Large intestine (tissue), 12 donors: ENCODE data around the gene PDE5A. TPM values are rescaled to one million over a fixed set of nuclear protein-coding genes. Genes with fewer than 3 reads are reported as not detected.
A peak's percentile ranks its signal among the peaks of the same experiment; 100 is the strongest.

Experiments
- DNase-seq, 2 donors: peaks; one replicate each; pipeline versions ENCODE4 v3.0.0 to v3.0.0-alpha.2; 2013
- H3K27ac ChIP-seq: one replicate; pipeline ENCODE4 v1.5.1; 2013; ENCODE audit warnings: low read length
- H3K27me3 ChIP-seq: 2 replicates; pipeline ENCODE4 v1.6.1; 2013; ENCODE audit warnings: low read length; ENCODE audit not compliant: control insufficient read depth, insufficient read depth
- H3K36me3 ChIP-seq: 2 replicates; pipeline ENCODE4 v1.6.1; 2013; ENCODE audit warnings: low read length; ENCODE audit not compliant: control insufficient read depth, insufficient read depth
- H3K4me1 ChIP-seq: one replicate; pipeline ENCODE4 v1.6.1; 2013; ENCODE audit warnings: low read length; ENCODE audit not compliant: control insufficient read depth, insufficient read depth
- H3K4me3 ChIP-seq: one replicate; pipeline ENCODE4 v1.5.1; 2013; ENCODE audit warnings: low read length
- H3K9me3 ChIP-seq: one replicate; pipeline ENCODE4 v1.6.1; 2013; ENCODE audit warnings: mild to moderate bottlenecking, low read depth, low read length, moderate library complexity; ENCODE audit not compliant: control insufficient read depth
- WGBS: methylation state at CpG from one replicate; pipeline ENCODE4 v1.1.5; 2013; ENCODE audit warnings: low lambda C conversion rate; ENCODE audit not compliant: insufficient coverage; 5-methylcytosine and 5-hydroxymethylcytosine counted together
- long read RNA-seq, 11 donors: transcript quantifications; one replicate each; lab custom pipeline, GENCODE V29; 2026
- polyA plus RNA-seq: library from polyadenylated mRNA; unstranded; fragments of 120-200 nt; gene quantifications from one replicate; pipeline ENCODE4 v1.2.1, GENCODE V29; 2013

PDE5A gene
- polyA plus RNA-seq: 25.0 TPM
- long read RNA-seq, donor 1, partial matches to known transcripts: 0 of 1 reads
- long read RNA-seq, donor 1, other reads (novel, unspliced or antisense): 0 of 1 reads
- long read RNA-seq, donor 2: 0 reads
- long read RNA-seq, donor 3: 0 reads
- long read RNA-seq, donor 4: 0 reads
- long read RNA-seq, donor 5, full-length matches to known transcripts: 3 of 3 reads
- long read RNA-seq, donor 5, partial matches to known transcripts: 0 of 3 reads
- long read RNA-seq, donor 5, other reads (novel, unspliced or antisense): 0 of 3 reads
- long read RNA-seq, donor 6, full-length matches to known transcripts: 1 of 8 reads
- long read RNA-seq, donor 6, partial matches to known transcripts: 7 of 8 reads
- long read RNA-seq, donor 6, other reads (novel, unspliced or antisense): 0 of 8 reads
- long read RNA-seq, donor 7, full-length matches to known transcripts: 2 of 2 reads
- long read RNA-seq, donor 7, partial matches to known transcripts: 0 of 2 reads
- long read RNA-seq, donor 7, other reads (novel, unspliced or antisense): 0 of 2 reads
- long read RNA-seq, donor 8: 0 reads
- long read RNA-seq, donor 9: 0 reads
- long read RNA-seq, donor 10, full-length matches to known transcripts: 3 of 3 reads
- long read RNA-seq, donor 10, partial matches to known transcripts: 0 of 3 reads
- long read RNA-seq, donor 10, other reads (novel, unspliced or antisense): 0 of 3 reads
- long read RNA-seq, donor 11: 0 reads

GRCh38 chr4:119628281-119629141, at the start of gene PDE5A:
TSS of gene PDE5A (minus strand) at chr4:119628804. CDS start at chr4:119628671, 133 bp downstream.
- H3K27me3 ChIP-seq: no peaks in the 10 kb centered on the region
- WGBS: no CpG with 5 or more reads among the region's 65 CpGs
- peaks cover 18% of the 10 kb centered on the region for H3K4me1 ChIP-seq
- peak within 1 kb of the TSS; percentile 92 for H3K27ac ChIP-seq
- peak within 1 kb of the TSS; percentile 93 for H3K4me3 ChIP-seq
- H3K9me3 ChIP-seq: peaks cover 3% of the 10 kb centered on the region
- DNase-seq: peak; percentile 81 to 93
- H3K36me3 ChIP-seq: no peaks in the 10 kb centered on the region

- Histone ChIP-seq H3K36me3 (no peaks in the 10 kb centered on the region), H3K27ac (no peak overlapping the region), H3K4me3 (no peak overlapping the region), H3K27me3 (no peaks in the 10 kb centered on the region), H3K9me3 (no peaks in the 10 kb centered on the region), H3K4me1 (no peaks in the 10 kb centered on the region)
- 100% methylated on average over 3 of the region's 3 CpGs for WGBS
- no peak for DNase-seq
Measured at GRCh38 chr4:119676101-119676500, 47.5 kb upstream of the PDE5A start.

GRCh38 chr4:119675391-119675790, 46.8 kb upstream of the PDE5A start:
- Histone ChIP-seq H3K36me3 (no peaks in the 10 kb centered on the region), H3K9me3 (no peaks in the 10 kb centered on the region), H3K4me1 (no peaks in the 10 kb centered on the region), H3K4me3 (no peak overlapping the region), H3K27me3 (no peaks in the 10 kb centered on the region), H3K27ac (no peak overlapping the region)
- no peak for DNase-seq
- WGBS: 83% methylated on average over 2 of the region's 2 CpGs

GRCh38 chr4:119672938-119673337, 44.3 kb upstream of the PDE5A start:
- H3K27ac ChIP-seq: no peak overlapping the region
- no peaks in the 10 kb centered on the region for H3K36me3 ChIP-seq
- H3K27me3 ChIP-seq: no peaks in the 10 kb centered on the region
- H3K4me1 ChIP-seq: no peaks in the 10 kb centered on the region
- H3K4me3 ChIP-seq: no peak overlapping the region
- 100% methylated on average over 1 of the region's 1 CpG for WGBS
- DNase-seq: no peak
- H3K9me3 ChIP-seq: no peaks in the 10 kb centered on the region

GRCh38 chr4:119672086-119672485, 43.5 kb upstream of the PDE5A start:
- Histone ChIP-seq H3K27ac (no peak overlapping the region), H3K4me3 (no peak overlapping the region), H3K4me1 (no peaks in the 10 kb centered on the region), H3K9me3 (no peaks in the 10 kb centered on the region), H3K27me3 (no peaks in the 10 kb centered on the region), H3K36me3 (no peaks in the 10 kb centered on the region)
- DNase-seq: no peak
- WGBS: no CpG with 5 or more reads among the region's 2 CpGs

- no peak overlapping the region for H3K4me3 ChIP-seq
- DNase-seq: no peak
- no peaks in the 10 kb centered on the region for H3K4me1 ChIP-seq
- H3K9me3 ChIP-seq: no peaks in the 10 kb centered on the region
- no peaks in the 10 kb centered on the region for H3K36me3 ChIP-seq
- H3K27me3 ChIP-seq: no peaks in the 10 kb centered on the region
- no peak overlapping the region for H3K27ac ChIP-seq
Measured at GRCh38 chr4:119671205-119671604, 42.6 kb upstream of the PDE5A start.

- Histone ChIP-seq H3K9me3 (no peaks in the 10 kb centered on the region), H3K27me3 (no peaks in the 10 kb centered on the region), H3K4me1 (no peaks in the 10 kb centered on the region), H3K36me3 (no peaks in the 10 kb centered on the region), H3K27ac (no peak overlapping the region), H3K4me3 (no peak overlapping the region)
- DNase-seq: no peak
- no CpG with 5 or more reads among the region's 3 CpGs for WGBS
Measured at GRCh38 chr4:119667802-119668201, 39.2 kb upstream of the PDE5A start.

- no peak overlapping the region for H3K27ac ChIP-seq
- H3K4me3 ChIP-seq: no peak overlapping the region
- no peak for DNase-seq
- H3K9me3 ChIP-seq: no peaks in the 10 kb centered on the region
- WGBS: no CpG with 5 or more reads among the region's 1 CpG
- H3K36me3 ChIP-seq: no peaks in the 10 kb centered on the region
- no peaks in the 10 kb centered on the region for H3K4me1 ChIP-seq
- H3K27me3 ChIP-seq: no peaks in the 10 kb centered on the region
Measured at GRCh38 chr4:119666653-119667091, 38.1 kb upstream of the PDE5A start.

- Histone ChIP-seq H3K27ac (no peak overlapping the region), H3K4me1 (no peaks in the 10 kb centered on the region), H3K36me3 (no peaks in the 10 kb centered on the region), H3K27me3 (no peaks in the 10 kb centered on the region), H3K4me3 (no peak overlapping the region), H3K9me3 (no peaks in the 10 kb centered on the region)
- 80% methylated on average over 1 of the region's 2 CpGs for WGBS
- no peak for DNase-seq
Measured at GRCh38 chr4:119665752-119666151, 37.1 kb upstream of the PDE5A start.
